GM12878 (cell line): ENCODE results near the gene PCLAF. TPM values are rescaled to one million over a fixed set of nuclear protein-coding genes. Genes with fewer than 3 reads are reported as not detected.

Experiments
- ATAC-seq: fragments of 200-7000 bp; cut with Tn5 transposase; 3 replicates; pipeline ENCODE4 v1.9.1; 2020; ENCODE audit warnings: mild to moderate bottlenecking, moderate library complexity
- BruUV-seq: library from RNA; stranded (reverse); fragments of 400-500 nt; replicated peaks from 2 replicates; lab custom pipeline; 2021; lab: Mats Ljungman, UMichigan
- CTCF ChIA-PET: fragments of 300-600 bp; sonication (Branson Sonifier 250); formaldehyde crosslinking; extraction: SDS; loops from one replicate; lab custom pipeline; 2021; ENCODE audit warnings: inconsistent platforms; lab: Yijun Ruan, JAX
- POLR2A ChIA-PET: fragments of 350-600 bp; formaldehyde crosslinking; extraction: SDS; loops from one replicate; lab custom pipeline; 2021; ENCODE audit warnings: inconsistent platforms; lab: Charles Lee
- RAD21 ChIA-PET: fragments of 300-600 bp; sonication (Branson Sonifier 250); formaldehyde crosslinking; loops from one replicate; lab custom pipeline; 2023; ENCODE audit warnings: antibody characterized with exemption; ENCODE audit not compliant: unreplicated experiment; lab: Charles Lee
- SMC1A ChIA-PET: fragments of 300-600 bp; sonication (Branson Sonifier 250); formaldehyde crosslinking; loops from one replicate; lab custom pipeline; 2023; ENCODE audit not compliant: unreplicated experiment, uncharacterized antibody; lab: Charles Lee
- DNase-seq: peaks from one replicate; pipeline ENCODE4 v3.0.0-alpha.2; 2011; ENCODE audit warnings: low read depth, low spot score
- FAIRE-seq: peaks from 3 replicates; lab custom pipeline; 2011; peaks lifted over from hg19 to GRCh38; lab: Jason Lieb, UNC
- H2AFZ ChIP-seq: 2 replicates; pipeline ENCODE4 v1.6.0; 2011; ENCODE audit warnings: low read depth, low read length, control low read depth; ENCODE audit not compliant: control insufficient read depth
- H3K27ac ChIP-seq: 2 replicates; pipeline ENCODE4 v1.5.1; 2011; ENCODE audit warnings: control low read depth; ENCODE audit not compliant: control insufficient read depth, insufficient read depth
- H3K27me3 ChIP-seq, 2 experiments: replicated peaks in 1 of 2; 2 replicates each; pipeline versions ENCODE4 v1.6.0 to v1.6.1; 2011; ENCODE audit warnings: low read length in 1 of 2; ENCODE audit not compliant: control insufficient read depth in 2 of 2, insufficient read depth in 2 of 2
- H3K36me3 ChIP-seq, 2 experiments: 2 replicates each; pipeline ENCODE4 v1.5.1; 2011; ENCODE audit warnings: low read length in 1 of 2; ENCODE audit not compliant: control insufficient read depth in 2 of 2, insufficient read depth in 2 of 2
- H3K4me1 ChIP-seq: 2 replicates; pipeline ENCODE4 v1.6.1; 2011; ENCODE audit warnings: mild to moderate bottlenecking, low read length, moderate library complexity, mixed read lengths; ENCODE audit not compliant: control insufficient read depth, insufficient read depth
- H3K4me2 ChIP-seq: 2 replicates; pipeline ENCODE4 v1.6.0; 2011; ENCODE audit warnings: control low read depth; ENCODE audit not compliant: control insufficient read depth, insufficient read depth
- H3K4me3 ChIP-seq: fragments of 200-600 bp; sonication (generic); 2 replicates; pipeline ENCODE4 v1.5.1; 2016
- H3K79me2 ChIP-seq: 2 replicates; pipeline ENCODE4 v1.6.0; 2011; ENCODE audit warnings: low read length; ENCODE audit not compliant: control insufficient read depth, insufficient read depth
- H3K9ac ChIP-seq: 2 replicates; pipeline ENCODE4 v1.8.0; 2011; ENCODE audit warnings: low read length, control low read depth, mixed read lengths; ENCODE audit not compliant: control insufficient read depth, insufficient read depth
- H3K9me3 ChIP-seq: replicated peaks from 3 replicates; pipeline ENCODE4 v1.5.1; 2011; ENCODE audit warnings: mild to moderate bottlenecking, low read length; ENCODE audit not compliant: control insufficient read depth, insufficient read depth
- H4K20me1 ChIP-seq: 2 replicates; pipeline ENCODE4 v1.6.0; 2011; ENCODE audit not compliant: control insufficient read depth, insufficient read depth
- ATF7 ChIP-seq: fragments of 450-650 bp; IDR thresholded peaks from 2 replicates; pipeline ENCODE4 v1.6.1; 2016; ENCODE audit warnings: low read depth, mild to moderate bottlenecking
- BHLHE40 ChIP-seq, 2 experiments: fragments of 450-650 bp in 1 of 2; IDR thresholded peaks; 2 replicates each; pipeline ENCODE4 v1.6.1; 2011 to 2017; ENCODE audit warnings: low read depth in 2 of 2, borderline replicate concordance in 1 of 2, improper control_type of control experiment in 1 of 2, low read length in 1 of 2, mild to moderate bottlenecking in 1 of 2
- BMI1 ChIP-seq: fragments of 450-650 bp; IDR thresholded peaks from 2 replicates; pipeline ENCODE4 v1.6.1; 2016; ENCODE audit warnings: mild to moderate bottlenecking, moderate library complexity, borderline replicate concordance
- ETV6 ChIP-seq, 2 experiments: fragments of 450-650 bp in 1 of 2; IDR thresholded peaks in 1 of 2; conservative IDR thresholded peaks in 1 of 2; 2 replicates each; pipeline ENCODE4 v1.6.1; 2014; ENCODE audit warnings: antibody characterized with exemption in 1 of 2, borderline replicate concordance in 1 of 2, low read depth in 1 of 2, mild to moderate bottlenecking in 1 of 2, moderate library complexity in 1 of 2
- EZH2 ChIP-seq: IDR thresholded peaks from 2 replicates; pipeline ENCODE4 v1.6.1; 2012; ENCODE audit warnings: low read depth, mild to moderate bottlenecking, control low read depth, inconsistent platforms, low read length, borderline replicate concordance; ENCODE audit not compliant: control insufficient read depth
- NFYB ChIP-seq: IDR thresholded peaks from 2 replicates; pipeline ENCODE4 v1.6.1; 2011; ENCODE audit warnings: low read depth, mild to moderate bottlenecking, low read length, improper control_type of control experiment, moderate library complexity; ENCODE audit not compliant: insufficient read depth
- POLR2AphosphoS2 ChIP-seq: IDR thresholded peaks from 2 replicates; pipeline ENCODE4 v1.6.1; 2011; ENCODE audit warnings: low read depth, mild to moderate bottlenecking, low read length, improper control_type of control experiment, moderate library complexity
- YY1 ChIP-seq: IDR thresholded peaks from 2 replicates; pipeline ENCODE4 v1.6.1; 2011; ENCODE audit warnings: low read depth, mild to moderate bottlenecking, low read length
- WGBS: methylation state at CpG from one replicate; pipeline ENCODE4 v1.1.6; 2016; ENCODE audit warnings: low lambda C conversion rate; ENCODE audit not compliant: insufficient replicate concordance, insufficient coverage; ENCODE audit errors: missing lambda C conversion rate; 5-methylcytosine and 5-hydroxymethylcytosine counted together
- in situ Hi-C: fragments of 300-500 bp; cut with MboI; formaldehyde crosslinking; loops from 9 replicates; pipeline ENCODE4 v1.14.3; 2018; ENCODE audit warnings: mixed read lengths
- intact Hi-C: fragments of 100-400 bp; cut with micrococcal nuclease; formaldehyde crosslinking; loops from one replicate; pipeline ENCODE4 v1.14.2; 2022; ENCODE audit not compliant: unreplicated experiment
- polyA plus RNA-seq, 11 experiments: library from polyadenylated mRNA; depleted of rRNA in 4 of 11; unstranded in 6 of 11; stranded (reverse) in 5 of 11; fragments of >200 nt; fragmentation: Nextera tagmentation in 4 of 11; fragmentation: Illumina TruSeq in 1 of 11; extraction: Ambion mirVana in 4 of 11; extraction: Trizol in 1 of 11; gene quantifications; 1 replicate in 1 of 11; 2 replicates in 10 of 11; pipeline versions ENCODE4 v1.2.1 to v1.2.3, GENCODE V29; 2011 to 2016; ENCODE audit warnings: inconsistent platforms in 2 of 11, missing spikeins in 2 of 11, low read depth in 1 of 11
- total RNA-seq, 4 experiments: library from RNA; depleted of rRNA in 3 of 4; stranded (reverse); fragments of >200 nt in 3 of 4; fragmentation: Illumina TruSeq in 1 of 4; extraction: Trizol in 1 of 4; gene quantifications; 2 replicates each; pipeline versions ENCODE4 v1.2.1 to v1.2.3, GENCODE V29; 2013 to 2021
- TF ChIP-seq, protein P1 (sequence below): IDR thresholded peaks from 2 replicates; pipeline ENCODE4 v1.6.1; 2011; ENCODE audit warnings: mild to moderate bottlenecking, low read depth, low read length, moderate library complexity; ENCODE audit not compliant: insufficient replicate concordance
- TF ChIP-seq, protein P2 (sequence below), 3 experiments: IDR thresholded peaks in 2 of 3; conservative IDR thresholded peaks in 1 of 3; 2 replicates each; pipeline ENCODE4 v1.5.1; 2011; ENCODE audit warnings: low read depth in 3 of 3, low read length in 3 of 3, mild to moderate bottlenecking in 3 of 3, control low read depth in 2 of 3, moderate library complexity in 2 of 3, inconsistent platforms in 1 of 3, mixed read lengths in 1 of 3; ENCODE audit not compliant: control insufficient read depth in 2 of 3, insufficient read depth in 1 of 3; ENCODE audit errors: extremely low read depth in 1 of 3
- TF ChIP-seq, protein P3 (sequence below): fragments of 450-650 bp; IDR thresholded peaks from 2 replicates; pipeline ENCODE4 v1.6.1; 2016; ENCODE audit warnings: mild to moderate bottlenecking

Gene PCLAF
- total and polyA plus RNA-seq, 10 of the 15 experiments (the other 5 are each of a cell fraction or from before 2014, with no cell fraction given) = 79.0 to 627 (median 343) TPM

DNA sequence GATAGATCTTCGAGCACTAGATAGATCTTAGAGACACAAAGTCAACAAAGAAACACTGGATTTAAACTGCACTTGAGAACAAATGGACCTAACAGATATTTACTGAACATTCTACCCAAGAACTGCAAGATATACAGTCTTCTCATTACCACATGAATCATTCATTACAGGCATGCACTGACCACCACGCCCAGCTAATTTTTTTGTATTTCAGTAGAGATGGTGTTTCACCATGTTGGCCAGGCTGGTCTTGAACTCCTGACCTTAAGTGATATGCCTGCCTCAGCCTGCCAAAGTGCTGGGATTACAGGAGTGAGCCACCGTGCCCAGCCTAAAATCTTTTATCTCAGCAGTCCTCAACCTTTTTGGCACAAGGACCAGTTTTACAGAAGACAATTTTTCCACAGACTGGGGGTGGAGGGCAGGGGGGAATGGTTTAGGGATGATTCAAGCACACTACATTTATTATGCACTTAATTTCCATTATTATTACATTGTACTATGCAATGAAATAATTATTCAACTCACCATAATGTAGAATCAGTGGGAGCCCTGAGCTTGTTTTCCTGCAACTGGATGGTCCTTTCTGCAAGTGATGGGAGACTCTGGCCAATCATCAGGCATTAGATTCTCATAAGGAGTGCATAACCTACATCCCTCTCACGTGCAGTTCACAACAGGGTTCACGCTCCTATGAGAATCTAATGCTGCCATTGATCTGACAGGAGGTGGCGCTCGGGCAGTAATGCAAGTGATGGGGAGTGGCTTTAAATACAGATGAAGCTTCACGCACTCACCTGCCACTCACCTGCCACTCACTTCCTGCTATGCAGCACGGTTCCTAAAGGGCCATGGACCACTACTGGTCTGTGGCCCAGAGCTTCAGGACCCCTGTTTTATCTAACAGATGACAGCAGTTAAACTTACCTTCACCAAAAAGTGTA, 47.0 kb downstream of the PCLAF start:
- H3K9ac ChIP-seq = no peak overlapping the region
- WGBS = 89% methylated on average over 9 of the region's 9 CpGs
- FAIRE-seq (no peak), DNase-seq (no peak), ATAC-seq (peak; percentile 75)
- H4K20me1 ChIP-seq = no peaks in the 10 kb centered on the region
- ChIA-PET SMC1A (interaction anchor here (0.9 to 2.5 kb wide), 10 partner anchors 11 to 394 kb away, joined by 3 to 6 read pairs (median 4); no protein-coding TSS in a partner anchor), CTCF (interaction anchor here (0.9 to 2.4 kb wide), 7 partner anchors 9 to 394 kb away, joined by 3 to 9 read pairs (median 3); no protein-coding TSS in a partner anchor), POLR2A (interaction anchor here (1.1 kb wide), 1 partner anchor 22 kb away, joined by 3 read pairs; the partner anchor contains the start of gene CSNK1G1), RAD21 (interaction anchor here (0.9 to 1.3 kb wide), 3 partner anchors 10 to 394 kb away, joined by 3 read pairs; no protein-coding TSS in a partner anchor)
- TF ChIP-seq ETV6 (conservative IDR thresholded peaks at IDR 0.05 in 1 of 2, IDR thresholded peaks at IDR 0.05 in 1 of 2; ENCODE audit: borderline replicate concordance in 1 of 2, low read depth in 1 of 2) (no peak), NFYB (no peak), BHLHE40 (IDR thresholded peaks at IDR 0.05; ENCODE audit: borderline replicate concordance in 1 of 2, low read depth in 2 of 2, low read length in 1 of 2) (peak; percentile 24 to 73; a peak in 1 of 4 replicates), POLR2AphosphoS2 (no peak), ATF7 (no peak), YY1 (no peak), EZH2 (no peak), BMI1 (no peak)
- TF ChIP-seq, protein P1, sequence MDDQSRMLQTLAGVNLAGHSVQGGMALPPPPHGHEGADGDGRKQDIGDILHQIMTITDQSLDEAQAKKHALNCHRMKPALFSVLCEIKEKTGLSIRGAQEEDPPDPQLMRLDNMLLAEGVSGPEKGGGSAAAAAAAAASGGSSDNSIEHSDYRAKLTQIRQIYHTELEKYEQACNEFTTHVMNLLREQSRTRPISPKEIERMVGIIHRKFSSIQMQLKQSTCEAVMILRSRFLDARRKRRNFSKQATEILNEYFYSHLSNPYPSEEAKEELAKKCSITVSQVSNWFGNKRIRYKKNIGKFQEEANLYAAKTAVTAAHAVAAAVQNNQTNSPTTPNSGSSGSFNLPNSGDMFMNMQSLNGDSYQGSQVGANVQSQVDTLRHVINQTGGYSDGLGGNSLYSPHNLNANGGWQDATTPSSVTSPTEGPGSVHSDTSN = peak; percentile 59
- TF ChIP-seq, protein P2, sequence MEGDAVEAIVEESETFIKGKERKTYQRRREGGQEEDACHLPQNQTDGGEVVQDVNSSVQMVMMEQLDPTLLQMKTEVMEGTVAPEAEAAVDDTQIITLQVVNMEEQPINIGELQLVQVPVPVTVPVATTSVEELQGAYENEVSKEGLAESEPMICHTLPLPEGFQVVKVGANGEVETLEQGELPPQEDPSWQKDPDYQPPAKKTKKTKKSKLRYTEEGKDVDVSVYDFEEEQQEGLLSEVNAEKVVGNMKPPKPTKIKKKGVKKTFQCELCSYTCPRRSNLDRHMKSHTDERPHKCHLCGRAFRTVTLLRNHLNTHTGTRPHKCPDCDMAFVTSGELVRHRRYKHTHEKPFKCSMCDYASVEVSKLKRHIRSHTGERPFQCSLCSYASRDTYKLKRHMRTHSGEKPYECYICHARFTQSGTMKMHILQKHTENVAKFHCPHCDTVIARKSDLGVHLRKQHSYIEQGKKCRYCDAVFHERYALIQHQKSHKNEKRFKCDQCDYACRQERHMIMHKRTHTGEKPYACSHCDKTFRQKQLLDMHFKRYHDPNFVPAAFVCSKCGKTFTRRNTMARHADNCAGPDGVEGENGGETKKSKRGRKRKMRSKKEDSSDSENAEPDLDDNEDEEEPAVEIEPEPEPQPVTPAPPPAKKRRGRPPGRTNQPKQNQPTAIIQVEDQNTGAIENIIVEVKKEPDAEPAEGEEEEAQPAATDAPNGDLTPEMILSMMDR (IDR thresholded peaks at IDR 0.05 in 2 of 3, conservative IDR thresholded peaks at IDR 0.05 in 1 of 3; ENCODE audit: control insufficient read depth in 2 of 3, extremely low read depth in 1 of 3, insufficient read depth in 1 of 3, low read depth in 3 of 3, low read length in 3 of 3) = peak in 1 of 3 experiments; percentile 20; a peak in 2 of 6 replicates
- TF ChIP-seq, protein P3, sequence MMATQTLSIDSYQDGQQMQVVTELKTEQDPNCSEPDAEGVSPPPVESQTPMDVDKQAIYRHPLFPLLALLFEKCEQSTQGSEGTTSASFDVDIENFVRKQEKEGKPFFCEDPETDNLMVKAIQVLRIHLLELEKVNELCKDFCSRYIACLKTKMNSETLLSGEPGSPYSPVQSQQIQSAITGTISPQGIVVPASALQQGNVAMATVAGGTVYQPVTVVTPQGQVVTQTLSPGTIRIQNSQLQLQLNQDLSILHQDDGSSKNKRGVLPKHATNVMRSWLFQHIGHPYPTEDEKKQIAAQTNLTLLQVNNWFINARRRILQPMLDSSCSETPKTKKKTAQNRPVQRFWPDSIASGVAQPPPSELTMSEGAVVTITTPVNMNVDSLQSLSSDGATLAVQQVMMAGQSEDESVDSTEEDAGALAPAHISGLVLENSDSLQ = peak; percentile 79
- no peaks in the 10 kb centered on the region; a peak in 1 of 4 replicates for H3K36me3 ChIP-seq
- no peaks in the 10 kb centered on the region for H3K27me3 ChIP-seq
- BruUV-seq = no TSS peak
- no peaks in the 10 kb centered on the region; the same call in none of the 2 replicates for H3K79me2 ChIP-seq
- no peak overlapping the region for H3K27ac ChIP-seq
- no peaks in the 10 kb centered on the region for H3K4me1 ChIP-seq
- intact Hi-C loops (no loop called here), in situ Hi-C loops (no loop called here)
- H3K4me2 ChIP-seq = no peak overlapping the region
- H3K4me3 ChIP-seq = no peak overlapping the region
- H2AFZ ChIP-seq = no peak overlapping the region
- H3K9me3 ChIP-seq = no peaks in the 10 kb centered on the region; the same call in 2 of the 3 replicates
